Subcutaneous adipose tissue (tissue), 4 donors: ENCODE data around the gene CPE. TPM values are rescaled to one million over a fixed set of nuclear protein-coding genes. Genes with fewer than 3 reads are reported as not detected.

Source experiments
- total RNA-seq, 4 donors: library from RNA; depleted of rRNA; stranded (reverse); fragments of >200 nt; gene quantifications; one replicate each; pipeline ENCODE4 v1.1.0, GENCODE V29; 2016
- TF ChIP-seq, protein P1 (sequence below): fragments of 450-650 bp; IDR thresholded peaks from one replicate; pipeline ENCODE4 v1.5.1; 2016; ENCODE audit warnings: low read depth, mild to moderate bottlenecking, control low read depth, antibody characterized with exemption, moderate library complexity

The CPE gene
- total RNA-seq, 4 donors from 2014 or later: 81.0 to 122 (median 99.6) TPM

GRCh38 chr4:165508372-165509120, 129.7 kb downstream of the CPE start:
- TF ChIP-seq, protein P1, sequence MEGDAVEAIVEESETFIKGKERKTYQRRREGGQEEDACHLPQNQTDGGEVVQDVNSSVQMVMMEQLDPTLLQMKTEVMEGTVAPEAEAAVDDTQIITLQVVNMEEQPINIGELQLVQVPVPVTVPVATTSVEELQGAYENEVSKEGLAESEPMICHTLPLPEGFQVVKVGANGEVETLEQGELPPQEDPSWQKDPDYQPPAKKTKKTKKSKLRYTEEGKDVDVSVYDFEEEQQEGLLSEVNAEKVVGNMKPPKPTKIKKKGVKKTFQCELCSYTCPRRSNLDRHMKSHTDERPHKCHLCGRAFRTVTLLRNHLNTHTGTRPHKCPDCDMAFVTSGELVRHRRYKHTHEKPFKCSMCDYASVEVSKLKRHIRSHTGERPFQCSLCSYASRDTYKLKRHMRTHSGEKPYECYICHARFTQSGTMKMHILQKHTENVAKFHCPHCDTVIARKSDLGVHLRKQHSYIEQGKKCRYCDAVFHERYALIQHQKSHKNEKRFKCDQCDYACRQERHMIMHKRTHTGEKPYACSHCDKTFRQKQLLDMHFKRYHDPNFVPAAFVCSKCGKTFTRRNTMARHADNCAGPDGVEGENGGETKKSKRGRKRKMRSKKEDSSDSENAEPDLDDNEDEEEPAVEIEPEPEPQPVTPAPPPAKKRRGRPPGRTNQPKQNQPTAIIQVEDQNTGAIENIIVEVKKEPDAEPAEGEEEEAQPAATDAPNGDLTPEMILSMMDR: no peak

DNA sequence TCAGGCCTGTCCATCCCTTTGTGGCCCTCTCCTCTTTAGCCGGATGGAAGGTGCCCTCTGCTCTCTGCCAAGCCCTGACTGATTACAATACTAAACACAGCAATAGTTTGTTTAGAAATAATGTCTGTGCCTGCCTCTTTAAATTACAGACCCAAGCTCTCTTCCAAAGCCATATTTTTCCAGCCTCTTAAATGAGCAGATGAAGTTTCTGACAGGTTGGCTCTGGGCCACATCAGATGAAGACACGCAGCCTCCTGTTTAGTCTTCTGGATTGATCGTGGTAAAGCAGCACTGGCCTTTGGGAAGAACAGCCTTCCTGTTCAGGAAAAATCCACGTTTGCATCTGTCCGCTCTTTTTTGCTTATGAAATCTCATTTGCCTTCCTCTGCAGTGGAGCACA, 133.6 kb downstream of the CPE start:
- TF ChIP-seq, protein P1: no peak

DNA sequence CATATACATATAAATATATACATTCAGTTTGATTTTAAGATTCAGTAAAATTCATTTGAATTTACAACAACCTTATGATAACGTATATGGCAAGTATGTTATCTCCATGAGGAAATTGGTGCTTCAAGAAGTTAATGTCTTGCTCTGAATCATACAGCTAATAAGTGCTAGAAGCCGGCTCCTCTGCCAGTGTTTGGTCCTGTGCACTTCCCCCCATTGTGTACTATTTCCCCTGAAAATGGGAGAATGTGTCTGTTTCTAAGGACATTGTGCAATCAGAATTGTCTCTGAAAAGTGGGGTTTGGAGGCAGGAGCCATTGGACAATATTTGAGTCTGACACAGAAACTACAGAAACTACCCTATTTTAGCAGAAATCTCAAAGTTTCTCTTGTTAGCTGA, 135.9 kb downstream of the CPE start:
- TF ChIP-seq, protein P1: no peak

- TF ChIP-seq, protein P1: no peak
Observed at GRCh38 chr4:165515201-165515600, 136.4 kb downstream of the CPE start.

DNA sequence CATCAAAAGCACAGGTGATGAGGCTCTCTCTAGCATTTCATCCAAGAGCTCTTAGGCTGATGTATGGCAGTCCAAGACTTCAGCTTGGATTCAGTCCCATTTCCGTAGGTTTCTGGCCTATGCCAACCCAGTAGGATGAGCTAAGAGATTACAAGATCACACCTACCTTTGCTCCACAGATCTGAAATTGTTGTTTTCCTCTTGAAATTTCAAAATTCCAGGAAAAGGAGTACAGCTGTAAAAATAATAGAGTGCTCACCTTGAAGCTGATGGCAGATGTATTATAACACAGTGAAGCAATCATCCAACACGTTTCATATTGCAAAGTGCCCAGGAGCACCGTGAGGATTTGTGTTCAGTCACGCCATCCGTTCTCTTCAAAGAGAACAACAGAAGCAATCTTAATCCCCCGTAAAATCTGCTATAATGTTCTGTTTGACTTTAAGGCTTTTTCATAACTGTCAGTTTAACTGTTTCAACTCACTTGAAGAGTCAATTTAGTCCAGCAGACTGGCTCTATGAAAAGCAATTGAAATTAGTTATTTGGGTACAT, 137.5 kb downstream of the CPE start:
- TF ChIP-seq, protein P1: no peak

- TF ChIP-seq, protein P1: no peak
Observed at GRCh38 chr4:165517216-165517615, 138.4 kb downstream of the CPE start.

DNA sequence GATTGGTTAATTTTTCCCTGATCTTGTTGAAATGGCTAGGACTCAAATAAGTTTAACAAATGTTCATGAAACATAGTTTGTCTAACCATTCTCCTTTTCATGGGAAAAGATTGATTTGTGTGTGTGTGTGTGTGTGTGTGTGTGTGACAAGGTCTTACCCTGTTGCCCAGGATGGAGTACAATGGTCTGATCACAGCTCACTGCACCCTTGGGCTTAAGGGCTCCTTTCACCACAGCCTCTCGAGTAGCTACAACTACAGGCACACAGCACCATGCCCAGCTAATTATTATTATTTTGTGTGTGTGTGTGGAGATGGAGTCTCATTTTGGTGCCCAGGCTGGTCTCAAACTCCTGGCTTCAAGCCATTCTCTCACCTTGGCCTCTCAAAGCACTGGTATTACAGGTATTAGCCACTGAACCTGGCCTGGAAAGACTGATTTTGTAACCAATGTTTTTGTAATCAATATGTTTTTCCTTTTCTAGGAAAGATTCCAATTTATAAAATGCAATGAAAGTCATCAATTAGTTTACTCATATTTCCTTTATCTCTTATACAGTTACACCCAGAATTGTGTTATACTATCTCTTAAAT, 139.3 kb downstream of the CPE start:
- TF ChIP-seq, protein P1: no peak
